Breast epithelium (tissue), 3 donors: ENCODE results near the gene C1orf216.

Source experiments
- POLR2AphosphoS5 ChIP-seq, 3 donors: sonication (generic); formaldehyde crosslinking; IDR thresholded peaks; one replicate each; pipeline ENCODE4 v1.6.1; 2017; ENCODE audit warnings: antibody characterized with exemption in 3 of 3
- TF ChIP-seq, protein P1 (sequence below), 3 donors: fragments of 450-650 bp; IDR thresholded peaks; one replicate each; pipeline ENCODE4 v1.5.1; 2016 to 2017; ENCODE audit warnings: antibody characterized with exemption in 3 of 3, mild to moderate bottlenecking in 3 of 3, moderate library complexity in 3 of 3

DNA sequence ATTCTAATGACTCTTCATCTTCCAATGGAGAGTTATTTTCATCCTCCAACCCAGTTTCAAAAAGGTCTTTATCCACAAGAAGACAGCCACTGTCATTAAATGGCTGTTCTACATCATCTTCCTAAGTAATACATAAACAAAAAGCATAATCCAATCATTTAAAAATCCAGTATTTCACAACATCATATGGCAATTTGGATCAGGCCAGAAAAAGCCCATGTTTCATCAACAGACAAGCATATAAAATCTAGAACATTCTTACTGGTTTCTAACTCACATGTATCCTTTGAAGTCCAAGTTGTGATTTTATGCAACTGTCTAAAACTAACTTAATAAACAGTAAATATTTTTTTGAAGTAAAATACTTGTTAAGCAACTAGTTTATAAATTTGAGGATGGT lies 44.5 kb upstream of the C1orf216 start:
- TF ChIP-seq, protein P1, sequence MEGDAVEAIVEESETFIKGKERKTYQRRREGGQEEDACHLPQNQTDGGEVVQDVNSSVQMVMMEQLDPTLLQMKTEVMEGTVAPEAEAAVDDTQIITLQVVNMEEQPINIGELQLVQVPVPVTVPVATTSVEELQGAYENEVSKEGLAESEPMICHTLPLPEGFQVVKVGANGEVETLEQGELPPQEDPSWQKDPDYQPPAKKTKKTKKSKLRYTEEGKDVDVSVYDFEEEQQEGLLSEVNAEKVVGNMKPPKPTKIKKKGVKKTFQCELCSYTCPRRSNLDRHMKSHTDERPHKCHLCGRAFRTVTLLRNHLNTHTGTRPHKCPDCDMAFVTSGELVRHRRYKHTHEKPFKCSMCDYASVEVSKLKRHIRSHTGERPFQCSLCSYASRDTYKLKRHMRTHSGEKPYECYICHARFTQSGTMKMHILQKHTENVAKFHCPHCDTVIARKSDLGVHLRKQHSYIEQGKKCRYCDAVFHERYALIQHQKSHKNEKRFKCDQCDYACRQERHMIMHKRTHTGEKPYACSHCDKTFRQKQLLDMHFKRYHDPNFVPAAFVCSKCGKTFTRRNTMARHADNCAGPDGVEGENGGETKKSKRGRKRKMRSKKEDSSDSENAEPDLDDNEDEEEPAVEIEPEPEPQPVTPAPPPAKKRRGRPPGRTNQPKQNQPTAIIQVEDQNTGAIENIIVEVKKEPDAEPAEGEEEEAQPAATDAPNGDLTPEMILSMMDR (IDR thresholded peaks at IDR 0.05): no peak
- TF ChIP-seq POLR2AphosphoS5 (IDR thresholded peaks at IDR 0.05): no peak
